B cell (primary cell): ENCODE data around the gene ST6GAL1.

Experiments used
- CTCF ChIP-seq: fragments of 200-600 bp; IDR thresholded peaks from one replicate; pipeline ENCODE4 v1.8.0; 2022; ENCODE audit warnings: antibody characterized with exemption, mild to moderate bottlenecking
- EZH2 ChIP-seq: IDR thresholded peaks from 2 replicates; pipeline ENCODE4 v1.6.1; 2012; ENCODE audit warnings: borderline replicate concordance, low read depth, mild to moderate bottlenecking, moderate library complexity, low read length; ENCODE audit not compliant: insufficient read depth, poor library complexity, severe bottlenecking

- no peak for TF ChIP-seq EZH2
- TF ChIP-seq CTCF, result no peak
Measured at GRCh38 chr3:186986816-186987215, 56.5 kb downstream of the ST6GAL1 start.
